Measurements from ENCODE around the gene SPTBN5. TPM values are rescaled to one million over a fixed set of nuclear protein-coding genes. Genes with fewer than 3 reads are reported as not detected.

Gene SPTBN5
- total RNA-seq, 1 donor from 2014 or later: 0.32 TPM

DNA sequence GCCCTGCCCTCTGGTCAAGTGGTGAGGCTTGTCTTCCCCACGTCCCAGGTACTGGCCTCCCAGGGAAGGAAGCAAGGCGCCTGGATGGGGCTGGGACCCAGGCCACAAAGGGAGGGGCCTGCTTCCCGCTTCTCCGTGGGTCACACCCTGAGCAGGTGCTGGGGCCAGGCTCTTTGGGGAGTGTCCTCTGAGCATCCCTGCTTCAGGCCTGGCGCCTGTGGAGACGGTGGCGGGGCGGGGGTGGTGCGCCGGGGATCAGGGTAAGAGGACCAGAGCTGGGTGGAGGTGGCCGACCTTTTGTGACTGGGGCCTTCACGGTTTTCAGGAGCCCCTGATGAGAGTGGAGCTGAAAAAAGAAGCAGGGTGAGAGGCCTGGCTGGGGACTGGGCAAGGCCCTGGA lies 51.6 kb downstream of the SPTBN5 start:
- H3K4me1 Mint-ChIP-seq (ENCODE audit: low read depth, unreplicated experiment): no peaks in the 10 kb centered on the region
- peaks cover under 1% of the 10 kb centered on the region for H3K9me3 Mint-ChIP-seq (ENCODE audit: unreplicated experiment)
- TF ChIP-seq, protein P1, sequence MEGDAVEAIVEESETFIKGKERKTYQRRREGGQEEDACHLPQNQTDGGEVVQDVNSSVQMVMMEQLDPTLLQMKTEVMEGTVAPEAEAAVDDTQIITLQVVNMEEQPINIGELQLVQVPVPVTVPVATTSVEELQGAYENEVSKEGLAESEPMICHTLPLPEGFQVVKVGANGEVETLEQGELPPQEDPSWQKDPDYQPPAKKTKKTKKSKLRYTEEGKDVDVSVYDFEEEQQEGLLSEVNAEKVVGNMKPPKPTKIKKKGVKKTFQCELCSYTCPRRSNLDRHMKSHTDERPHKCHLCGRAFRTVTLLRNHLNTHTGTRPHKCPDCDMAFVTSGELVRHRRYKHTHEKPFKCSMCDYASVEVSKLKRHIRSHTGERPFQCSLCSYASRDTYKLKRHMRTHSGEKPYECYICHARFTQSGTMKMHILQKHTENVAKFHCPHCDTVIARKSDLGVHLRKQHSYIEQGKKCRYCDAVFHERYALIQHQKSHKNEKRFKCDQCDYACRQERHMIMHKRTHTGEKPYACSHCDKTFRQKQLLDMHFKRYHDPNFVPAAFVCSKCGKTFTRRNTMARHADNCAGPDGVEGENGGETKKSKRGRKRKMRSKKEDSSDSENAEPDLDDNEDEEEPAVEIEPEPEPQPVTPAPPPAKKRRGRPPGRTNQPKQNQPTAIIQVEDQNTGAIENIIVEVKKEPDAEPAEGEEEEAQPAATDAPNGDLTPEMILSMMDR (IDR thresholded peaks at IDR 0.05; ENCODE audit: partially characterized antibody, unreplicated experiment): no peak
- H3K27me3 Mint-ChIP-seq (ENCODE audit: unreplicated experiment): peaks cover 2% of the 10 kb centered on the region
- no peak for DNase-seq
- H3K27ac Mint-ChIP-seq (ENCODE audit: unreplicated experiment): no peak overlapping the region
- no peaks in the 10 kb centered on the region for H3K36me3 Mint-ChIP-seq (ENCODE audit: unreplicated experiment)
- no peak overlapping the region for H3K4me3 Mint-ChIP-seq (ENCODE audit: unreplicated experiment)

DNA sequence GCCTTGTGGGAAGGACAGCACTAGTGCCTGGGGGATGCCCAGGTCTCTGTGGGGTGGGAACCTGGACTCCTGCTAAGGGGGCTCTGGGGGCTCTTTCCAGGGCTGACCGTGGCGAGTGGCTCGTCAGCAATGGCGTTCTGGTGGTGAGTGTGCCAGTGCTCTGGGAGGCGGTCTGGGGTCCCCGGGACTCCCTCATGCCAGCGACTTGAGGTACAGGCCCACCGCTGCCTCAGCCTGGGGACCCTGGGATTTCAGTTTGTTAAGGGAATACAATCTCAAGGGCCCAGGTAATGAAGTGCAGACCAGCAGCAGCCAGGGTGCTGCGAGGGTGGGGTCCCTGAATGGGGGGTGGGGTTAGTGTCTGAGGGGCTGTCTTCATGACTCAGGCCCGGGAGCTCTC lies 52.7 kb downstream of the SPTBN5 start:
- Mint-ChIP-seq H3K4me3 (ENCODE audit: unreplicated experiment) (no peak overlapping the region), H3K36me3 (ENCODE audit: unreplicated experiment) (no peaks in the 10 kb centered on the region), H3K4me1 (ENCODE audit: low read depth, unreplicated experiment) (no peaks in the 10 kb centered on the region), H3K27me3 (ENCODE audit: unreplicated experiment) (peaks cover 3% of the 10 kb centered on the region), H3K9me3 (ENCODE audit: unreplicated experiment) (peaks cover 2% of the 10 kb centered on the region), H3K27ac (ENCODE audit: unreplicated experiment) (no peak overlapping the region)
- no peak for DNase-seq
- TF ChIP-seq, protein P1 (IDR thresholded peaks at IDR 0.05; ENCODE audit: partially characterized antibody, unreplicated experiment): no peak

DNA sequence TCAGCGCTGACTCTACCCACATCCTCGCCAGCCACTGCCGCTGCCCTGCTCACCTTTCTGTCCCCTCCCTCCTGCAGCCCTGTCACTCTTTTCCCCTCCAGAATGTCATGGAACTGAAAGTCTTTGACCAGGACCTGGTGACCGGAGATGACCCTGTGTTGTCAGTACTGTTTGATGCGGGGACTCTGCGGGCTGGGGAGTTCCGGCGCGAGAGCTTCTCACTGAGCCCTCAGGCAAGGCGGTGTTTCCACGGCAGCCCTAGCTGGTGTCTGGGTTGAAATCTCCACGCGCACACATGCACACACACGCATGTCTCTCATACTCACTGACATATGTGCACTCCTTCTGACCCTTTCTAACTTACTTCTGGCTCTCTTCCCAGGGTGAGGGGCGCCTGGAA lies 53.2 kb downstream of the SPTBN5 start:
- H3K4me3 Mint-ChIP-seq (ENCODE audit: unreplicated experiment): no peak overlapping the region
- peaks cover 3% of the 10 kb centered on the region for H3K27me3 Mint-ChIP-seq (ENCODE audit: unreplicated experiment)
- TF ChIP-seq, protein P1 (IDR thresholded peaks at IDR 0.05; ENCODE audit: partially characterized antibody, unreplicated experiment): no peak
- H3K27ac Mint-ChIP-seq (ENCODE audit: unreplicated experiment): no peak overlapping the region
- H3K4me1 Mint-ChIP-seq (ENCODE audit: low read depth, unreplicated experiment): no peaks in the 10 kb centered on the region
- DNase-seq: no peak
- H3K36me3 Mint-ChIP-seq (ENCODE audit: unreplicated experiment): no peaks in the 10 kb centered on the region
- peaks cover 2% of the 10 kb centered on the region for H3K9me3 Mint-ChIP-seq (ENCODE audit: unreplicated experiment)

GRCh38 chr15:41839781-41840491 lies 53.9 kb downstream of the SPTBN5 start:
- TF ChIP-seq, protein P1 (IDR thresholded peaks at IDR 0.05; ENCODE audit: partially characterized antibody, unreplicated experiment): no peak
- H3K36me3 Mint-ChIP-seq (ENCODE audit: unreplicated experiment): no peaks in the 10 kb centered on the region
- H3K27me3 Mint-ChIP-seq (ENCODE audit: unreplicated experiment): peaks cover 6% of the 10 kb centered on the region
- peaks cover 2% of the 10 kb centered on the region for H3K9me3 Mint-ChIP-seq (ENCODE audit: unreplicated experiment)
- DNase-seq: no peak
- no peak overlapping the region for H3K27ac Mint-ChIP-seq (ENCODE audit: unreplicated experiment)
- H3K4me1 Mint-ChIP-seq (ENCODE audit: low read depth, unreplicated experiment): no peaks in the 10 kb centered on the region
- H3K4me3 Mint-ChIP-seq (ENCODE audit: unreplicated experiment): no peak overlapping the region

DNA sequence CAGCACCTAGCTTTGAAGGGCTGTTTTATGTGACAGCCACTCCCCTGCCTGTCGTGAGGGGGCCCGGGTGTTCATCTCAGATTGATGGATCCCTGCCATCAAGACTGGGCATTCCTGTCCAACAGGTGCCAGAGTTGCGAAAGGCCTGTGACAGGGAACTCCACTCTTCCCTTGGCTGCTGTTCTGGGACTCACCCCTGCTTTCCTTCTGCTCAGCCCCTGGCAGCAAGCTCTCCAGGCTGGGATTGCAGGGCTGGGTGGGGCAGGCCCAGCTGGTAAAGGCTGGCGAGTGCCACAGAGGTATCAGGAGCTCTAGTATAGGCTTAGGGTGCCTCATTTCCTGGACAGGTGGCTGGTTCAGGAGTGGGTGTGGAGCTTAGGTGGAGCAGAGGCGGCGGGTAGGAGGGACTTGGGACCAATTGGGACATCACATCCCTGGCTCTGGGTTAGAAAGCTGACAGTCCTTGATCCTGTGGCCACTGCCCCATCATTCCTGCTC lies 55.4 kb downstream of the SPTBN5 start, which contains the start of gene PLA2G4B:
PLA2G4B (plus strand) TSS at position 448 of the 498 bp plus-strand sequence. CDS start 67 bp downstream, outside the sequence.
- H3K27ac Mint-ChIP-seq (ENCODE audit: unreplicated experiment): no peak within 1 kb of the TSS
- H3K9me3 Mint-ChIP-seq (ENCODE audit: unreplicated experiment): peaks cover 3% of the 10 kb centered on the region
- TF ChIP-seq, protein P1 (IDR thresholded peaks at IDR 0.05; ENCODE audit: partially characterized antibody, unreplicated experiment): no peak
- no peak within 1 kb of the TSS for H3K4me3 Mint-ChIP-seq (ENCODE audit: unreplicated experiment)
- no peak for DNase-seq
- peaks cover 4% of the 10 kb centered on the region for H3K36me3 Mint-ChIP-seq (ENCODE audit: unreplicated experiment)
- H3K4me1 Mint-ChIP-seq (ENCODE audit: low read depth, unreplicated experiment): no peaks in the 10 kb centered on the region
- H3K27me3 Mint-ChIP-seq (ENCODE audit: unreplicated experiment): peaks cover 9% of the 10 kb centered on the region
